HCT116 (cell line): ENCODE measurements around the gene CENPC.

Source experiments
- CBX3 ChIP-seq: IDR thresholded peaks from 2 replicates; pipeline ENCODE4 v1.6.1; 2012; ENCODE audit warnings: low read depth
- CTCF ChIP-seq, 3 experiments: fragments of 200-600 bp in 1 of 3; sonication (generic) in 1 of 3; IDR thresholded peaks in 2 of 3; conservative IDR thresholded peaks in 1 of 3; 2 replicates each; pipeline ENCODE4 v1.5.1; 2012 to 2017; ENCODE audit warnings: low read depth in 2 of 3, low read length in 2 of 3, antibody characterized with exemption in 1 of 3, borderline replicate concordance in 1 of 3, control low read depth in 1 of 3, mild to moderate bottlenecking in 1 of 3, mixed read lengths in 1 of 3, mixed run types in 1 of 3, moderate library complexity in 1 of 3; ENCODE audit not compliant: insufficient read depth in 1 of 3
- EZH2 ChIP-seq: fragments of 200-600 bp; sonication (generic); IDR thresholded peaks from 2 replicates; pipeline ENCODE4 v1.6.1; 2017; ENCODE audit warnings: antibody characterized with exemption, mixed run types
- JUND ChIP-seq: IDR thresholded peaks from 2 replicates; pipeline ENCODE4 v1.6.1; 2012
- MAX ChIP-seq: IDR thresholded peaks from 2 replicates; pipeline ENCODE4 v1.6.1; 2012
- POLR2A ChIP-seq: IDR thresholded peaks from 2 replicates; pipeline ENCODE4 v1.7.0; 2011; ENCODE audit warnings: borderline replicate concordance; ENCODE audit not compliant: insufficient read depth, insufficient read length; ENCODE audit errors: extremely low read depth
- POLR2AphosphoS5 ChIP-seq: IDR thresholded peaks from 2 replicates; pipeline ENCODE4 v1.6.1; 2011; ENCODE audit warnings: mild to moderate bottlenecking, low read depth, low read length, moderate library complexity
- SRF ChIP-seq: IDR thresholded peaks from 2 replicates; pipeline ENCODE4 v1.6.1; 2012; ENCODE audit warnings: low read depth
- ZFX ChIP-seq: fragments of 450-650 bp; IDR thresholded peaks from 2 replicates; pipeline ENCODE4 v1.6.1; 2017

GRCh38 chr4:67522230-67522629 lies 23.1 kb downstream of the CENPC start:
- TF ChIP-seq CBX3 (no peak), MAX (no peak), EZH2 (no peak), POLR2A (no peak), ZFX (no peak), CTCF (IDR thresholded peaks at IDR 0.05 in 2 of 3, conservative IDR thresholded peaks at IDR 0.05 in 1 of 3; ENCODE audit: borderline replicate concordance in 1 of 3, insufficient read depth in 1 of 3, low read depth in 2 of 3, low read length in 2 of 3) (no peak), POLR2AphosphoS5 (no peak), JUND (no peak), SRF (no peak)
